Thyroid gland (tissue), 4 donors: ENCODE measurements around the gene PSD2. TPM values are rescaled to one million over a fixed set of nuclear protein-coding genes. Genes with fewer than 3 reads are reported as not detected.
"Not testable (repeated sequence)": the region's sequence is repeated elsewhere in the genome, so short reads cannot be mapped to it uniquely, and the experiment has no call there.

Experiments used
- DNase-seq, 2 donors: peaks; one replicate each; pipeline ENCODE4 v3.0.0-alpha.2; 2019
- H3K27ac ChIP-seq, 3 donors: fragments of 200-600 bp; sonication (generic); 1 replicate in 2 of 3; 2 replicates in 1 of 3; pipeline ENCODE4 v1.5.1; 2016 to 2019; ENCODE audit warnings: mild to moderate bottlenecking in 1 of 3, moderate library complexity in 1 of 3
- H3K27me3 ChIP-seq: fragments of 200-600 bp; sonication (generic); one replicate; pipeline ENCODE4 v1.5.1; 2019
- H3K36me3 ChIP-seq, 2 donors: fragments of 200-600 bp; sonication (generic); one replicate each; pipeline ENCODE4 v1.5.1; 2016 to 2019
- H3K4me1 ChIP-seq, 2 donors: fragments of 200-600 bp; sonication (generic); one replicate each; pipeline ENCODE4 v1.5.1; 2017 to 2019
- H3K4me3 ChIP-seq, 3 donors: fragments of 200-600 bp; sonication (generic); replicated peaks in 1 of 3; 1 replicate in 2 of 3; 2 replicates in 1 of 3; pipeline ENCODE4 v1.5.1; 2016; ENCODE audit warnings: mild to moderate bottlenecking in 1 of 3
- H3K9me3 ChIP-seq: fragments of 200-600 bp; sonication (generic); one replicate; pipeline ENCODE4 v1.5.1; 2017
- CTCF ChIP-seq, 6 experiments: fragments of 200-600 bp in 3 of 6; fragments of 450-650 bp in 3 of 6; sonication (generic) in 3 of 6; IDR thresholded peaks; one replicate each; pipeline ENCODE4 v1.5.1; 2016 to 2019; ENCODE audit warnings: antibody characterized with exemption in 6 of 6, mild to moderate bottlenecking in 2 of 6, inconsistent platforms in 1 of 6, moderate library complexity in 1 of 6
- POLR2A ChIP-seq, 2 donors: fragments of 450-650 bp; IDR thresholded peaks; one replicate each; pipeline ENCODE4 v1.6.1; 2017; ENCODE audit warnings: antibody characterized with exemption in 2 of 2, mild to moderate bottlenecking in 2 of 2, moderate library complexity in 1 of 2
- WGBS, 2 donors: methylation state at CpG; one replicate each; pipeline ENCODE4 v1.1.5; 2017; 5-methylcytosine and 5-hydroxymethylcytosine counted together
- intact Hi-C: fragments of 100-400 bp; cut with DNase I; formaldehyde crosslinking; loops from one replicate; pipeline ENCODE4 v1.15.1; 2023
- total RNA-seq, 4 donors: library from RNA; depleted of rRNA; stranded (reverse); fragments of >200 nt; gene quantifications; one replicate each; pipeline ENCODE4 v1.2.3, GENCODE V29; 2016

PSD2 gene
- total RNA-seq, 4 donors from 2014 or later: 0.11 to 0.67 (median 0.13) TPM; not detected in 1

GRCh38 chr5:139789116-139789844 lies 6.3 kb upstream of the PSD2 start:
- Histone ChIP-seq H3K27ac (no peak overlapping the region), H3K27me3 (no peaks in the 10 kb centered on the region), H3K4me1 (peaks cover 13 to 15% of the 10 kb centered on the region in 2 donors), H3K9me3 (no peaks in the 10 kb centered on the region), H3K36me3 (no peaks in the 10 kb centered on the region), H3K4me3 (no peak overlapping the region)
- WGBS, 2 donors: 88 to 90% methylated on average over 12 of the region's 12 CpGs
- no peak for DNase-seq
- TF ChIP-seq POLR2A (IDR thresholded peaks at IDR 0.05) (no peak), CTCF (IDR thresholded peaks at IDR 0.05) (no peak)
- intact Hi-C loops: loop anchor here (5.0 kb wide), 3 partner anchors 53 to 178 kb away; no protein-coding TSS in a partner anchor

- H3K4me3 ChIP-seq: no peak overlapping the region
- peaks cover 13 to 15% of the 10 kb centered on the region in 2 donors for H3K4me1 ChIP-seq
- 92 to 94% methylated on average over 12 of the region's 12 CpGs for WGBS, 2 donors
- H3K27ac ChIP-seq: no peak overlapping the region
- H3K9me3 ChIP-seq: no peaks in the 10 kb centered on the region
- no peaks in the 10 kb centered on the region for H3K27me3 ChIP-seq
- H3K36me3 ChIP-seq: no peaks in the 10 kb centered on the region
- no peak for DNase-seq
- TF ChIP-seq CTCF (IDR thresholded peaks at IDR 0.05) (no peak), POLR2A (IDR thresholded peaks at IDR 0.05) (no peak)
- intact Hi-C loops: loop anchor here (5.0 kb wide), 3 partner anchors 52 to 177 kb away; no protein-coding TSS in a partner anchor
Observed at GRCh38 chr5:139789845-139790189, 5.8 kb upstream of the PSD2 start.

GRCh38 chr5:139792218-139792617 lies 3.4 kb upstream of the PSD2 start:
- no peak for DNase-seq
- WGBS, 2 donors: 83 to 92% methylated on average over 2 of the region's 2 CpGs
- no peak overlapping the region for H3K4me3 ChIP-seq
- no peak for TF ChIP-seq POLR2A (IDR thresholded peaks at IDR 0.05)
- TF ChIP-seq CTCF (IDR thresholded peaks at IDR 0.05): no peak
- H3K27me3 ChIP-seq: peaks cover 9% of the 10 kb centered on the region
- H3K4me1 ChIP-seq: peaks cover 12 to 22% of the 10 kb centered on the region in 2 donors
- H3K36me3 ChIP-seq: no peaks in the 10 kb centered on the region
- H3K9me3 ChIP-seq: no peaks in the 10 kb centered on the region
- no peak overlapping the region for H3K27ac ChIP-seq
- intact Hi-C loops: no loop called here

- H3K27me3 ChIP-seq, intact Hi-C loops, H3K9me3 ChIP-seq, H3K36me3 ChIP-seq, H3K4me3 ChIP-seq, DNase-seq, H3K27ac ChIP-seq: not testable (repeated sequence)
- peaks cover 11 to 21% of the 10 kb centered on the region in 2 donors for H3K4me1 ChIP-seq
- 83 to 89% methylated on average over 2 of the region's 2 CpGs for WGBS, 2 donors
Observed at GRCh38 chr5:139792655-139793054, 3.0 kb upstream of the PSD2 start.

- H3K4me1 ChIP-seq: peaks cover 18 to 24% of the 10 kb centered on the region in 2 donors
- intact Hi-C loops: no loop called here
- no peaks in the 10 kb centered on the region for H3K36me3 ChIP-seq
- H3K27ac ChIP-seq: no peak overlapping the region
- DNase-seq: no peak
- H3K9me3 ChIP-seq: no peaks in the 10 kb centered on the region
- WGBS, 2 donors: 64 to 73% methylated on average over 6 of the region's 6 CpGs
- no peak for TF ChIP-seq CTCF (IDR thresholded peaks at IDR 0.05)
- no peak for TF ChIP-seq POLR2A (IDR thresholded peaks at IDR 0.05)
- no peak overlapping the region for H3K4me3 ChIP-seq
- peaks cover 9% of the 10 kb centered on the region for H3K27me3 ChIP-seq
Observed at GRCh38 chr5:139794067-139794846, 1.4 kb upstream of the PSD2 start.
